Measurements from ENCODE around the gene GALNT16. TPM values are rescaled to one million over a fixed set of nuclear protein-coding genes. Genes with fewer than 3 reads are reported as not detected.

Gene GALNT16
- total RNA-seq, 1 experiment from 2014 or later: 4.0 TPM

DNA sequence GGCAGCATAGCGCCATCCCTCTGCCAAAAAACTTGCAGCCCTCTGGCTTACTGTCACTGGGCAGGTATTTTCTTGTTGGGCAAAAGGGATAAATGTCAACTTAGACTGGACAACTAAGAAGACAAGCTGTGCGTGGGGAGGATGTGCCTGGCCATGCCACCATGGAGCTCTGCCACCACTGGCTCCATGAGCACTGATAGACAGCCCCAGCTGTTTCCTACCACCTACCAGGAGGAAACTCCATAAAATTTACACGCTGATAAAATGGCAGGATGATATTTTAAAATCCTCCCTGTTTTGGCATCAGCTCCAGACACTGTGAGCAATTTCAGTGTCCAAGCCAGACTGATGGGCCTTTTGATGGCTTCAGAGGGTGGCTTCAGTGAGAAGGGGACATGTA lies 7.1 kb upstream of the GALNT16 start:
- no peak overlapping the region for H3K4me3 Mint-ChIP-seq (ENCODE audit: low read depth, unreplicated experiment)
- H3K4me1 Mint-ChIP-seq (ENCODE audit: low read depth, unreplicated experiment): no peaks in the 10 kb centered on the region
- CTCF ChIA-PET: no interaction called here
- DNase-seq: no peak
- intact Hi-C loops (cut with micrococcal nuclease; ENCODE audit: unreplicated experiment): no loop called here
- BruUV-seq (replicated peaks): no TSS peak
- H3K36me3 Mint-ChIP-seq (ENCODE audit: insufficient read depth, unreplicated experiment): no peaks in the 10 kb centered on the region
- no peaks in the 10 kb centered on the region for H3K9me3 Mint-ChIP-seq (ENCODE audit: low read depth, unreplicated experiment)
- H3K27me3 Mint-ChIP-seq (ENCODE audit: unreplicated experiment): peaks cover 26% of the 10 kb centered on the region
- TF ChIP-seq CTCF (IDR thresholded peaks at IDR 0.05; ENCODE audit: unreplicated experiment): no peak
- H3K27ac Mint-ChIP-seq (ENCODE audit: unreplicated experiment): no peak overlapping the region

DNA sequence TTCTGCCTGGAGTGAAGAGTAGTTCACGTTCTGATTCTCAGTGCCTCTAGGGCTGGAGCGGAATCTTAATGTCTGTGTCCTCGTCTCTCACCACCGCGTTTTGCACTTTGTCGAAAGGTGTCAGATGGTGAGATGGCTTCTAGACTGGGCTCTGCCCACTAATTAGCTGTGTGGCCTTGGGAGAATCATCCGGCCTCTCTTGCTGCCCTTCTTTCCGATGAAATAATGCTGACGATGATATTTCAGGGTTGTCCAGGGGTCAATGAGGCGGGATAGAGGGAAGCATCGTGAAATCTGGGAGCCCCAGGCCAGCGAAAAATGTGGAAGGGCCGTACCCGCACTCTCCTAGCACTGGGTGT lies 811 bp upstream of the GALNT16 start:
- intact Hi-C loops (cut with micrococcal nuclease; ENCODE audit: unreplicated experiment): loop anchor here (5.0 kb wide), 1 partner anchor 73 kb away; no protein-coding TSS in a partner anchor
- BruUV-seq (replicated peaks): no TSS peak
- Mint-ChIP-seq H3K36me3 (ENCODE audit: insufficient read depth, unreplicated experiment) (peaks cover 17% of the 10 kb centered on the region), H3K4me1 (ENCODE audit: low read depth, unreplicated experiment) (no peaks in the 10 kb centered on the region), H3K9me3 (ENCODE audit: low read depth, unreplicated experiment) (no peaks in the 10 kb centered on the region), H3K4me3 (ENCODE audit: low read depth, unreplicated experiment) (peak overlapping the region; percentile 77), H3K27me3 (ENCODE audit: unreplicated experiment) (peaks cover 72% of the 10 kb centered on the region), H3K27ac (ENCODE audit: unreplicated experiment) (no peak overlapping the region)
- DNase-seq: no peak
- CTCF ChIA-PET: no interaction called here
- no peak for TF ChIP-seq CTCF (IDR thresholded peaks at IDR 0.05; ENCODE audit: unreplicated experiment)

GRCh38 chr14:69260190-69260860 lies 367 bp downstream of the GALNT16 start:
- H3K4me3 Mint-ChIP-seq (ENCODE audit: low read depth, unreplicated experiment): peak overlapping the region; percentile 77
- no peak overlapping the region for H3K27ac Mint-ChIP-seq (ENCODE audit: unreplicated experiment)
- intact Hi-C loops (cut with micrococcal nuclease; ENCODE audit: unreplicated experiment): loop anchor here (5.0 kb wide), 2 partner anchors 142 to 202 kb away; no protein-coding TSS in a partner anchor
- no peaks in the 10 kb centered on the region for H3K9me3 Mint-ChIP-seq (ENCODE audit: low read depth, unreplicated experiment)
- CTCF ChIA-PET: interaction anchor here (0.6 to 2.0 kb wide), 4 partner anchors 87 to 214 kb away, joined by 3 to 12 read pairs (median 4); no protein-coding TSS in a partner anchor
- no peaks in the 10 kb centered on the region for H3K4me1 Mint-ChIP-seq (ENCODE audit: low read depth, unreplicated experiment)
- peak; percentile 29 for DNase-seq
- peaks cover 69% of the 10 kb centered on the region for H3K27me3 Mint-ChIP-seq (ENCODE audit: unreplicated experiment)
- TF ChIP-seq CTCF (IDR thresholded peaks at IDR 0.05; ENCODE audit: unreplicated experiment): no peak
- peaks cover 17% of the 10 kb centered on the region for H3K36me3 Mint-ChIP-seq (ENCODE audit: insufficient read depth, unreplicated experiment)
- no TSS peak for BruUV-seq (replicated peaks)

GRCh38 chr14:69260861-69261564 lies 1.1 kb downstream of the GALNT16 start:
- no TSS peak for BruUV-seq (replicated peaks)
- CTCF ChIA-PET: interaction anchor here (0.6 to 2.0 kb wide), 5 partner anchors 84 to 199 kb away, joined by 3 to 12 read pairs (median 5); no protein-coding TSS in a partner anchor
- intact Hi-C loops (cut with micrococcal nuclease; ENCODE audit: unreplicated experiment): loop anchor here (5.0 kb wide), 2 partner anchors 141 to 201 kb away; no protein-coding TSS in a partner anchor
- Mint-ChIP-seq H3K4me3 (ENCODE audit: low read depth, unreplicated experiment) (peak overlapping the region; percentile 77), H3K27me3 (ENCODE audit: unreplicated experiment) (peaks cover 75% of the 10 kb centered on the region), H3K4me1 (ENCODE audit: low read depth, unreplicated experiment) (no peaks in the 10 kb centered on the region), H3K27ac (ENCODE audit: unreplicated experiment) (no peak overlapping the region), H3K36me3 (ENCODE audit: insufficient read depth, unreplicated experiment) (peaks cover 17% of the 10 kb centered on the region), H3K9me3 (ENCODE audit: low read depth, unreplicated experiment) (no peaks in the 10 kb centered on the region)
- TF ChIP-seq CTCF (IDR thresholded peaks at IDR 0.05; ENCODE audit: unreplicated experiment): peak; percentile 81
- DNase-seq: peak; percentile 78

Measured in Calu3 (cell line).